ENCODE results near the gene INTS1. TPM values are rescaled to one million over a fixed set of nuclear protein-coding genes. Genes with fewer than 3 reads are reported as not detected.

INTS1 gene
- total and polyA plus RNA-seq, 2 donors (not counting 1 experiment from before 2014, with no cell fraction given): 128 to 160 TPM

DNA sequence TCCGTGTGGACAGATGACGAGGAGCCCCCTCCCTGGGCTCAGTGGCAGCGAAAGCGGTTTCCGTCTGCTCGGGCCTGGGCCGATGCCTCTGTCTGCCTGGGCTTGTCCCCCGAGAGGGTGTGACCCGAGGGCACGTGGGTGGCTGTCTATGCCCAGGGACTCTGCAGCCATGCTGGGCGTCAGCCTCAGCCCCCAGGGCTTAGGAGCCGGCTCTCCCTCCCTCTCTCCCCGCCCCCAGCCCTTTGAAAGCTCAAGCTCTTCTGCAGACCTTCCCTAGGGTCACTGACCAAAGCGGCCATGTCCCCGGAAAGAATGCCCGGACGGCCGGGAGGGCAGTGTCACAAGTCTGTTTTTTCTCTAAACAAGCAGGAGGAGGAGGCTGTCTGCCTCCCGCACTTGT, 52.0 kb downstream of the INTS1 start:
- no peaks in the 10 kb centered on the region for H3K27me3 Mint-ChIP-seq
- intact Hi-C loops (cut with micrococcal nuclease): no loop called here
- no peaks in the 10 kb centered on the region for H3K79me2 ChIP-seq (ENCODE audit: control insufficient read depth, insufficient read depth, low read length)
- no peak for TF ChIP-seq EZH2 (IDR thresholded peaks at IDR 0.05; ENCODE audit: borderline replicate concordance, insufficient read depth, low read depth, low read length, poor library complexity, severe bottlenecking)
- TF ChIP-seq, protein P1, sequence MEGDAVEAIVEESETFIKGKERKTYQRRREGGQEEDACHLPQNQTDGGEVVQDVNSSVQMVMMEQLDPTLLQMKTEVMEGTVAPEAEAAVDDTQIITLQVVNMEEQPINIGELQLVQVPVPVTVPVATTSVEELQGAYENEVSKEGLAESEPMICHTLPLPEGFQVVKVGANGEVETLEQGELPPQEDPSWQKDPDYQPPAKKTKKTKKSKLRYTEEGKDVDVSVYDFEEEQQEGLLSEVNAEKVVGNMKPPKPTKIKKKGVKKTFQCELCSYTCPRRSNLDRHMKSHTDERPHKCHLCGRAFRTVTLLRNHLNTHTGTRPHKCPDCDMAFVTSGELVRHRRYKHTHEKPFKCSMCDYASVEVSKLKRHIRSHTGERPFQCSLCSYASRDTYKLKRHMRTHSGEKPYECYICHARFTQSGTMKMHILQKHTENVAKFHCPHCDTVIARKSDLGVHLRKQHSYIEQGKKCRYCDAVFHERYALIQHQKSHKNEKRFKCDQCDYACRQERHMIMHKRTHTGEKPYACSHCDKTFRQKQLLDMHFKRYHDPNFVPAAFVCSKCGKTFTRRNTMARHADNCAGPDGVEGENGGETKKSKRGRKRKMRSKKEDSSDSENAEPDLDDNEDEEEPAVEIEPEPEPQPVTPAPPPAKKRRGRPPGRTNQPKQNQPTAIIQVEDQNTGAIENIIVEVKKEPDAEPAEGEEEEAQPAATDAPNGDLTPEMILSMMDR (IDR thresholded peaks at IDR 0.05): no peak
- H3K4me1 ChIP-seq (ENCODE audit: control insufficient read depth in 2 of 2, insufficient read depth in 2 of 2, low read length in 2 of 2): no peaks in the 10 kb centered on the region
- no peaks in the 10 kb centered on the region for H3K4me1 Mint-ChIP-seq
- no peak overlapping the region for H3K9ac ChIP-seq (ENCODE audit: low read length)
- POLR2A ChIA-PET: no interaction called here
- no peaks in the 10 kb centered on the region for H3K27me3 ChIP-seq (replicated peaks in 1 of 4; ENCODE audit: control extremely low read depth in 1 of 4, control insufficient read depth in 3 of 4, insufficient read depth in 4 of 4, low read length in 3 of 4)
- H3K27ac ChIP-seq (ENCODE audit: low read length in 2 of 2): no peak overlapping the region
- H4K20me1 ChIP-seq (ENCODE audit: control insufficient read depth, insufficient read depth, low read length, poor library complexity, severe bottlenecking): no peaks in the 10 kb centered on the region
- no peak overlapping the region for H3K4me3 Mint-ChIP-seq
- CTCF ChIA-PET: interaction anchor here (0.6 kb wide), 1 partner anchor 62 kb away, joined by 5 read pairs; no protein-coding TSS in a partner anchor
- H3K4me3 ChIP-seq (ENCODE audit: control extremely low read depth in 1 of 5, extremely low read depth in 1 of 5, insufficient read depth in 1 of 5, low read depth in 2 of 5, low read length in 4 of 5): no peak overlapping the region
- H3K4me2 ChIP-seq (replicated peaks; ENCODE audit: low read depth, low read length, poor library complexity, severe bottlenecking): no peak overlapping the region
- WGBS (ENCODE audit: insufficient coverage): 83% methylated on average over 19 of the region's 19 CpGs
- ATAC-seq (ENCODE audit: low read depth) (no peak), DNase-seq (no peak)
- H3K9me3 ChIP-seq (ENCODE audit: control extremely low read depth in 1 of 3, control insufficient read depth in 2 of 3, insufficient read depth in 1 of 3, low read length in 2 of 3): peaks cover 0 to under 1% (median 0%) of the 10 kb centered on the region in 3 donors
- H2AFZ ChIP-seq (ENCODE audit: insufficient read depth, low read depth, low read length, poor library complexity, severe bottlenecking): no peak overlapping the region
- no peaks in the 10 kb centered on the region for H3K9me3 Mint-ChIP-seq (ENCODE audit: insufficient read depth)
- H3K27ac Mint-ChIP-seq: no peak overlapping the region
- no peaks in the 10 kb centered on the region for H3K36me3 ChIP-seq (replicated peaks in 1 of 2; ENCODE audit: control extremely low read depth in 1 of 2, control insufficient read depth in 1 of 2, extremely low read depth in 1 of 2, insufficient read depth in 2 of 2, low read length in 1 of 2)

- no peak for DNase-seq
- no peaks in the 10 kb centered on the region for H3K4me1 Mint-ChIP-seq
- Histone ChIP-seq H3K79me2 (ENCODE audit: control insufficient read depth, insufficient read depth, low read length) (no peaks in the 10 kb centered on the region), H3K9me3 (ENCODE audit: control extremely low read depth in 1 of 3, control insufficient read depth in 2 of 3, insufficient read depth in 1 of 3, low read length in 2 of 3) (no peaks in the 10 kb centered on the region), H3K4me3 (ENCODE audit: control extremely low read depth in 1 of 5, extremely low read depth in 1 of 5, insufficient read depth in 1 of 5, low read depth in 2 of 5, low read length in 4 of 5) (no peak overlapping the region), H3K9ac (ENCODE audit: low read length) (no peak overlapping the region), H4K20me1 (ENCODE audit: control insufficient read depth, insufficient read depth, low read length, poor library complexity, severe bottlenecking) (no peaks in the 10 kb centered on the region), H3K27me3 (replicated peaks in 1 of 4; ENCODE audit: control extremely low read depth in 1 of 4, control insufficient read depth in 3 of 4, insufficient read depth in 4 of 4, low read length in 3 of 4) (no peaks in the 10 kb centered on the region), H3K27ac (ENCODE audit: low read length in 2 of 2) (no peak overlapping the region), H2AFZ (ENCODE audit: insufficient read depth, low read depth, low read length, poor library complexity, severe bottlenecking) (no peak overlapping the region), H3K4me2 (replicated peaks; ENCODE audit: low read depth, low read length, poor library complexity, severe bottlenecking) (no peak overlapping the region), H3K4me1 (ENCODE audit: control insufficient read depth in 2 of 2, insufficient read depth in 2 of 2, low read length in 2 of 2) (no peaks in the 10 kb centered on the region), H3K36me3 (replicated peaks in 1 of 2; ENCODE audit: control extremely low read depth in 1 of 2, control insufficient read depth in 1 of 2, extremely low read depth in 1 of 2, insufficient read depth in 2 of 2, low read length in 1 of 2) (no peaks in the 10 kb centered on the region)
- ChIA-PET POLR2A (no interaction called here), CTCF (no interaction called here)
- H3K27me3 Mint-ChIP-seq: no peaks in the 10 kb centered on the region
- H3K9me3 Mint-ChIP-seq (ENCODE audit: insufficient read depth): no peaks in the 10 kb centered on the region
- ATAC-seq (ENCODE audit: low read depth): no peak
- H3K4me3 Mint-ChIP-seq: no peak overlapping the region
- intact Hi-C loops (cut with micrococcal nuclease): no loop called here
- TF ChIP-seq EZH2 (IDR thresholded peaks at IDR 0.05; ENCODE audit: borderline replicate concordance, insufficient read depth, low read depth, low read length, poor library complexity, severe bottlenecking): no peak
- TF ChIP-seq, protein P1 (IDR thresholded peaks at IDR 0.05): no peak
- no peak overlapping the region for H3K27ac Mint-ChIP-seq
- 90% methylated on average over 10 of the region's 11 CpGs for WGBS (ENCODE audit: insufficient coverage)
Observed at GRCh38 chr7:1450987-1451386, 53.2 kb downstream of the INTS1 start.

All from B cell (primary cell).